Measurements from ENCODE around the gene NAT10.

DNA sequence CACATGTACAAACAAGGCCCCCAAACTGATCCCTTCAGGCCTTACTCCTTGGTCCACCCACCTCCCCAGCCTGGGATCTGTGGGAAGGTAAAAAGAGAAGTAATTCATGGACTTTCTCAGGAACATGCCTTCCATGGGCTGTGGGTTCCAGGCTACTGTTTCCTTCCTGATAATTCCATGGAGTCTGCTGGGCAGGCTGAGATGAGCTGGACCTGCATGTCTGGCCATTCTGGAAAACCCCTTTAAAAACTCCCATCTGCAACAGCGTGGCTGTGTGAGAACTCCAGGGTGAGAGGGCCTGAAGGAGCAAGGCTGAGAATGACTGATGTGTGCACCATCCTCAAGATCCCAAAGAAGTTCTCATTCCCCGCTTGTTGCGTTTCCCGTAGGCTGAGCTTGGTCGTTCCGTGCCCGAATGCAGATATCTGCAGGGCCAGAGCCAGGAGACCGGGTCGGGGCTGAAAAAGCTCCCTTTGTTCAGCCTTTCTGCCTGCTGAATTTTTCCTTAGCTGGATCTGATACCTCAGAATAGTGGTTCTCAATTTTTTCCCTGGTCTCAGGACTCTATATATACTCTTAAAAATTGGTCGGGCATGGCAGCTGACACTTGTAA lies 72.9 kb downstream of the NAT10 start:
- TF ChIP-seq EZH2 (IDR thresholded peaks at IDR 0.05; ENCODE audit: low read length, unreplicated experiment) (no peak), EZH2phosphoT487 (IDR thresholded peaks at IDR 0.05; ENCODE audit: borderline replicate concordance, low read length) (no peak)
- TF ChIP-seq, protein P1, sequence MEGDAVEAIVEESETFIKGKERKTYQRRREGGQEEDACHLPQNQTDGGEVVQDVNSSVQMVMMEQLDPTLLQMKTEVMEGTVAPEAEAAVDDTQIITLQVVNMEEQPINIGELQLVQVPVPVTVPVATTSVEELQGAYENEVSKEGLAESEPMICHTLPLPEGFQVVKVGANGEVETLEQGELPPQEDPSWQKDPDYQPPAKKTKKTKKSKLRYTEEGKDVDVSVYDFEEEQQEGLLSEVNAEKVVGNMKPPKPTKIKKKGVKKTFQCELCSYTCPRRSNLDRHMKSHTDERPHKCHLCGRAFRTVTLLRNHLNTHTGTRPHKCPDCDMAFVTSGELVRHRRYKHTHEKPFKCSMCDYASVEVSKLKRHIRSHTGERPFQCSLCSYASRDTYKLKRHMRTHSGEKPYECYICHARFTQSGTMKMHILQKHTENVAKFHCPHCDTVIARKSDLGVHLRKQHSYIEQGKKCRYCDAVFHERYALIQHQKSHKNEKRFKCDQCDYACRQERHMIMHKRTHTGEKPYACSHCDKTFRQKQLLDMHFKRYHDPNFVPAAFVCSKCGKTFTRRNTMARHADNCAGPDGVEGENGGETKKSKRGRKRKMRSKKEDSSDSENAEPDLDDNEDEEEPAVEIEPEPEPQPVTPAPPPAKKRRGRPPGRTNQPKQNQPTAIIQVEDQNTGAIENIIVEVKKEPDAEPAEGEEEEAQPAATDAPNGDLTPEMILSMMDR (conservative IDR thresholded peaks at IDR 0.05; ENCODE audit: low read depth, low read length): no peak
